Measurements from ENCODE around the gene B4GALT2. TPM values are rescaled to one million over a fixed set of nuclear protein-coding genes. Genes with fewer than 3 reads are reported as not detected.

The B4GALT2 gene
- total RNA-seq, 2 experiments from 2014 or later: 0.57 to 1.4 TPM

- no TSS peak for BruUV-seq (replicated peaks)
- no peaks in the 10 kb centered on the region for H3K79me2 ChIP-seq (ENCODE audit: insufficient read depth, low read depth, low read length)
- no peak for DNase-seq (ENCODE audit: low spot score)
- H4K20me1 ChIP-seq (ENCODE audit: insufficient read depth, low read length): no peaks in the 10 kb centered on the region
- TF ChIP-seq EZH2phosphoT487 (IDR thresholded peaks at IDR 0.05; ENCODE audit: borderline replicate concordance, low read depth, low read length): no peak
- no peak for TF ChIP-seq CTCF (conservative IDR thresholded peaks at IDR 0.05; ENCODE audit: low read length)
- H3K9me3 ChIP-seq (ENCODE audit: low read length): no peaks in the 10 kb centered on the region
- ChIA-PET POLR2A (interaction anchor here (0.7 kb wide), 1 partner anchor 18 kb away, joined by 3 read pairs; no protein-coding TSS in a partner anchor), CTCF (ENCODE audit: unreplicated experiment) (no interaction called here)
- no peaks in the 10 kb centered on the region for H3K4me1 ChIP-seq (ENCODE audit: insufficient read depth, low read length, poor library complexity, severe bottlenecking)
- H3K9me2 ChIP-seq (ENCODE audit: insufficient read depth, low read length): no peaks in the 10 kb centered on the region
- no peak overlapping the region for H3K4me3 ChIP-seq (ENCODE audit: low read depth, low read length, poor library complexity, severe bottlenecking)
- H3K36me3 ChIP-seq (ENCODE audit: insufficient read depth, low read length): no peaks in the 10 kb centered on the region
- no peak overlapping the region for H3K4me2 ChIP-seq (ENCODE audit: low read length)
- intact Hi-C loops (cut with micrococcal nuclease; ENCODE audit: unreplicated experiment): no loop called here
- H3K27ac ChIP-seq (ENCODE audit: low read depth, low read length, poor library complexity, severe bottlenecking): no peak overlapping the region
- no peak overlapping the region for H2AFZ ChIP-seq (ENCODE audit: low read length)
These were observed 32.0 kb downstream of the B4GALT2 start for GRCh38 chr1:44010935-44011471.

- intact Hi-C loops (cut with micrococcal nuclease; ENCODE audit: unreplicated experiment): no loop called here
- no peak for DNase-seq (ENCODE audit: low spot score)
- TF ChIP-seq EZH2phosphoT487 (IDR thresholded peaks at IDR 0.05; ENCODE audit: borderline replicate concordance, low read depth, low read length) (no peak), CTCF (conservative IDR thresholded peaks at IDR 0.05; ENCODE audit: low read length) (no peak)
- Histone ChIP-seq H3K4me2 (ENCODE audit: low read length) (no peak overlapping the region), H3K27ac (ENCODE audit: low read depth, low read length, poor library complexity, severe bottlenecking) (no peak overlapping the region), H3K9me2 (ENCODE audit: insufficient read depth, low read length) (no peaks in the 10 kb centered on the region), H3K79me2 (ENCODE audit: insufficient read depth, low read depth, low read length) (no peaks in the 10 kb centered on the region), H3K4me3 (ENCODE audit: low read depth, low read length, poor library complexity, severe bottlenecking) (no peak overlapping the region), H3K9me3 (ENCODE audit: low read length) (no peaks in the 10 kb centered on the region), H4K20me1 (ENCODE audit: insufficient read depth, low read length) (no peaks in the 10 kb centered on the region), H3K4me1 (ENCODE audit: insufficient read depth, low read length, poor library complexity, severe bottlenecking) (no peaks in the 10 kb centered on the region), H2AFZ (ENCODE audit: low read length) (no peak overlapping the region), H3K36me3 (ENCODE audit: insufficient read depth, low read length) (no peaks in the 10 kb centered on the region)
- CTCF ChIA-PET (ENCODE audit: unreplicated experiment): no interaction called here
- POLR2A ChIA-PET: no interaction called here
- BruUV-seq (replicated peaks): no TSS peak
These were observed 33.4 kb downstream of the B4GALT2 start for GRCh38 chr1:44012404-44012803.

GRCh38 chr1:44012941-44013609, 34.1 kb downstream of the B4GALT2 start:
- intact Hi-C loops (cut with micrococcal nuclease; ENCODE audit: unreplicated experiment): no loop called here
- POLR2A ChIA-PET: no interaction called here
- Histone ChIP-seq H3K4me2 (ENCODE audit: low read length) (no peak overlapping the region), H3K4me1 (ENCODE audit: insufficient read depth, low read length, poor library complexity, severe bottlenecking) (no peaks in the 10 kb centered on the region), H3K9me2 (ENCODE audit: insufficient read depth, low read length) (no peaks in the 10 kb centered on the region), H3K4me3 (ENCODE audit: low read depth, low read length, poor library complexity, severe bottlenecking) (no peak overlapping the region), H3K79me2 (ENCODE audit: insufficient read depth, low read depth, low read length) (no peaks in the 10 kb centered on the region), H4K20me1 (ENCODE audit: insufficient read depth, low read length) (no peaks in the 10 kb centered on the region), H2AFZ (ENCODE audit: low read length) (no peak overlapping the region), H3K27ac (ENCODE audit: low read depth, low read length, poor library complexity, severe bottlenecking) (no peak overlapping the region), H3K36me3 (ENCODE audit: insufficient read depth, low read length) (no peaks in the 10 kb centered on the region), H3K9me3 (ENCODE audit: low read length) (no peaks in the 10 kb centered on the region)
- TF ChIP-seq EZH2phosphoT487 (IDR thresholded peaks at IDR 0.05; ENCODE audit: borderline replicate concordance, low read depth, low read length) (no peak), CTCF (conservative IDR thresholded peaks at IDR 0.05; ENCODE audit: low read length) (no peak)
- DNase-seq (ENCODE audit: low spot score): no peak
- no TSS peak for BruUV-seq (replicated peaks)
- CTCF ChIA-PET (ENCODE audit: unreplicated experiment): no interaction called here
